Endothelial cell of umbilical vein (primary cell): Measurements from ENCODE around the gene SKP1. TPM values are rescaled to one million over a fixed set of nuclear protein-coding genes. Genes with fewer than 3 reads are reported as not detected.

ENCODE experiments used
- Bru-seq: library from RNA; stranded (reverse); fragments of 400-500 nt; gene quantifications from one replicate; lab custom pipeline; 2021; lab: Mats Ljungman, UMichigan
- BruChase-seq, 2 experiments: library from RNA; stranded (reverse); fragments of 400-500 nt; gene quantifications; one replicate each; lab custom pipeline; 2021; lab: Mats Ljungman, UMichigan
- BruUV-seq: library from RNA; stranded (reverse); fragments of 400-500 nt; replicated peaks from 2 replicates; lab custom pipeline; 2021; lab: Mats Ljungman, UMichigan
- CTCF ChIA-PET: fragments of 300-600, 350-600 bp; sonication (Branson Sonifier 250); formaldehyde crosslinking; loops from one replicate; lab custom pipeline; 2021; ENCODE audit warnings: antibody characterized with exemption, inconsistent platforms; lab: Charles Lee
- POLR2A ChIA-PET: fragments of 300-600, 350-600 bp; sonication (Branson Sonifier 250); formaldehyde crosslinking; loops from one replicate; lab custom pipeline; 2021; ENCODE audit warnings: antibody characterized with exemption, inconsistent platforms; lab: Charles Lee
- DNase-seq: peaks from one replicate; pipeline ENCODE4 v3.0.0-alpha.2; 2011; ENCODE audit warnings: low read depth, low spot score
- FAIRE-seq: peaks from 2 replicates; lab custom pipeline; 2011; peaks lifted over from hg19 to GRCh38; lab: Jason Lieb, UNC
- H2AFZ ChIP-seq: 2 replicates; pipeline ENCODE4 v1.6.0; 2012; ENCODE audit warnings: low read depth, low read length, control low read depth, inconsistent platforms
- H3K27ac ChIP-seq: 2 replicates; pipeline ENCODE4 v1.5.1; 2011; ENCODE audit warnings: low read depth, mild to moderate bottlenecking, control low read depth, low read length, moderate library complexity; ENCODE audit not compliant: insufficient read depth
- H3K27me3 ChIP-seq, 2 experiments: 2 replicates each; pipeline versions ENCODE4 v1.6.0 to v1.6.1; 2011; ENCODE audit warnings: low read length in 2 of 2, mixed read lengths in 1 of 2; ENCODE audit not compliant: control insufficient read depth in 2 of 2, insufficient read depth in 2 of 2
- H3K36me3 ChIP-seq, 2 experiments: 2 replicates in 1 of 2; 3 replicates in 1 of 2; pipeline ENCODE4 v1.5.1; 2011; ENCODE audit warnings: low read length in 2 of 2, mild to moderate bottlenecking in 1 of 2, moderate library complexity in 1 of 2; ENCODE audit not compliant: control insufficient read depth in 2 of 2, insufficient read depth in 2 of 2; ENCODE audit errors: extremely low read depth in 1 of 2
- H3K4me1 ChIP-seq: 3 replicates; pipeline ENCODE4 v1.5.1; 2011; ENCODE audit warnings: mild to moderate bottlenecking, low read length; ENCODE audit not compliant: control insufficient read depth, insufficient read depth; ENCODE audit errors: extremely low read depth
- H3K4me2 ChIP-seq: 2 replicates; pipeline ENCODE4 v1.6.1; 2011; ENCODE audit warnings: low read length, control low read depth, mixed read lengths; ENCODE audit not compliant: insufficient read depth
- H3K4me3 ChIP-seq, 3 experiments: fragments of 200-600 bp in 1 of 3; sonication (generic), shearing (Covaris generic) in 1 of 3; replicated peaks in 1 of 3; 2 replicates each; pipeline ENCODE4 v1.5.1; 2011 to 2016; ENCODE audit warnings: control low read depth in 3 of 3, low read length in 3 of 3, mild to moderate bottlenecking in 2 of 3, inconsistent platforms in 1 of 3, low read depth in 1 of 3, moderate library complexity in 1 of 3; ENCODE audit not compliant: insufficient read depth in 1 of 3
- H3K79me2 ChIP-seq: 2 replicates; pipeline ENCODE4 v1.6.0; 2012; ENCODE audit warnings: low read length, inconsistent platforms; ENCODE audit not compliant: control insufficient read depth, insufficient read depth
- H3K9ac ChIP-seq: replicated peaks from 2 replicates; pipeline ENCODE3; 2011; ENCODE audit warnings: low read length, control low read depth; ENCODE audit not compliant: insufficient read depth; ENCODE audit errors: extremely low read depth
- H3K9me1 ChIP-seq: replicated peaks from 3 replicates; pipeline ENCODE4 v1.6.0; 2011; ENCODE audit warnings: mild to moderate bottlenecking, low read length; ENCODE audit not compliant: control insufficient read depth, insufficient read depth; ENCODE audit errors: extremely low read depth
- H3K9me3 ChIP-seq: replicated peaks from 2 replicates; pipeline ENCODE4 v1.5.1; 2012; ENCODE audit warnings: low read length, inconsistent platforms; ENCODE audit not compliant: control insufficient read depth, insufficient read depth
- H4K20me1 ChIP-seq: replicated peaks from 2 replicates; pipeline ENCODE3; 2011; ENCODE audit warnings: mild to moderate bottlenecking, low read length; ENCODE audit not compliant: control insufficient read depth, insufficient read depth; ENCODE audit errors: extremely low read depth
- EZH2 ChIP-seq: IDR thresholded peaks from 2 replicates; pipeline ENCODE4 v1.6.1; 2012; ENCODE audit warnings: borderline replicate concordance, low read depth, mild to moderate bottlenecking, moderate library complexity, low read length, inconsistent platforms; ENCODE audit not compliant: severe bottlenecking
- FOS ChIP-seq: IDR thresholded peaks from 2 replicates; pipeline ENCODE4 v1.6.1; 2011; ENCODE audit warnings: mild to moderate bottlenecking, low read length, moderate library complexity, borderline replicate concordance; ENCODE audit not compliant: insufficient read depth
- JUN ChIP-seq: IDR thresholded peaks from 2 replicates; pipeline ENCODE4 v1.6.1; 2011; ENCODE audit warnings: borderline replicate concordance, low read depth; ENCODE audit not compliant: insufficient read length, insufficient read depth
- POLR2A ChIP-seq: IDR thresholded peaks from 2 replicates; pipeline ENCODE4 v1.6.1; 2012; ENCODE audit warnings: low read depth, mild to moderate bottlenecking, control low read depth, low read length
- POLR2AphosphoS5 ChIP-seq: IDR thresholded peaks from 2 replicates; pipeline ENCODE4 v1.6.1; 2012; ENCODE audit warnings: low read depth, mild to moderate bottlenecking, control low read depth, low read length, moderate library complexity; ENCODE audit not compliant: insufficient read depth
- dilution Hi-C: fragments of 300-500 bp; cut with MboI; formaldehyde crosslinking; loops from one replicate; pipeline ENCODE4 v1.15.0; 2019; ENCODE audit warnings: low sequenced_read_pairs; ENCODE audit not compliant: extremely low pct_ligation_motif_present
- intact Hi-C: fragments of 100-400 bp; cut with micrococcal nuclease; formaldehyde crosslinking; loops from one replicate; pipeline ENCODE4 v1.10.0; 2022
- long read RNA-seq: library from polyadenylated mRNA; stranded (forward); transcript quantifications from one replicate; pipeline ENCODE4 v2.0.0, GENCODE V29; 2021
- polyA minus RNA-seq, 3 experiments: library from RNA; depleted of rRNA, polyadenylated mRNA; stranded (reverse); fragments of >200 nt; gene quantifications; 1 replicate in 1 of 3; 2 replicates in 2 of 3; pipeline ENCODE4 v1.2.3, GENCODE V29; 2011
- polyA plus RNA-seq, 4 experiments: library from polyadenylated mRNA; depleted of rRNA in 3 of 4; stranded (reverse) in 3 of 4; unstranded in 1 of 4; fragments of >200 nt; gene quantifications; 2 replicates each; pipeline versions ENCODE4 v1.2.1 to v1.2.3, GENCODE V29; 2011 to 2012; ENCODE audit warnings: missing spikeins in 1 of 4
- total RNA-seq: library from RNA; stranded (reverse); gene quantifications from 2 replicates; pipeline ENCODE4 v1.2.3, GENCODE V29; 2021

The SKP1 gene
- 311 and 320 TPM in 2 replicates for total RNA-seq
- polyA plus RNA-seq = 136 and 214 TPM in 2 replicates
- polyA plus RNA-seq (2011; cell fraction: cytosol; rRNA removed) = 328 and 349 TPM in 2 replicates
- 166 and 214 TPM in 2 replicates for polyA plus RNA-seq (2011; cell fraction: nucleus; rRNA removed)
- polyA plus RNA-seq (2012) = 542 and 646 TPM in 2 replicates
- 140 and 142 TPM in 2 replicates for polyA minus RNA-seq
- 93.9 TPM for polyA minus RNA-seq (2011; cell fraction: cytosol; rRNA and poly(A)+ RNA removed)
- 72.8 and 81.6 TPM in 2 replicates for polyA minus RNA-seq (2011; cell fraction: nucleus; rRNA and poly(A)+ RNA removed)
- percentile 93 among the genes with signal in this experiment for Bru-seq, nascent RNA
- percentile 96 among the genes with signal in this experiment for BruChase-seq, experiment 1, labeled RNA remaining after a 6-hour chase
- percentile 92 among the genes with signal in this experiment for BruChase-seq, experiment 2, labeled RNA remaining after a 2-hour chase
- long read RNA-seq, full-length matches to known transcripts = 1,741 of 1,833 reads
- long read RNA-seq, partial matches to known transcripts = 11 of 1,833 reads
- long read RNA-seq, other reads (novel, unspliced or antisense) = 81 of 1,833 reads

- Histone ChIP-seq H3K4me2 (peak within 1 kb of the TSS; percentile 95), H3K79me2 (peaks cover 48% of the 10 kb centered on the region), H3K27ac (peak within 1 kb of the TSS; percentile 85), H3K4me3 (peak within 1 kb of the TSS; percentile 91 to 99 (median 98)), H3K9me1 (no peaks in the 10 kb centered on the region), H3K9me3 (no peaks in the 10 kb centered on the region), H3K4me1 (peaks cover 18% of the 10 kb centered on the region), H3K27me3 (no peaks in the 10 kb centered on the region), H3K9ac (peak within 1 kb of the TSS; percentile 93), H4K20me1 (peaks cover 13% of the 10 kb centered on the region), H2AFZ (peak within 1 kb of the TSS; percentile 79), H3K36me3 (peaks cover 2 to 9% of the 10 kb centered on the region in 2 experiments)
- BruUV-seq = no TSS peak
- POLR2A ChIA-PET = interaction anchor here (0.5 to 2.2 kb wide), 18 partner anchors 11 to 1163 kb away, joined by 3 to 15 read pairs (median 4); partner anchors contain the start of gene PPP2CA
- FAIRE-seq (peak; percentile 86), DNase-seq (peak; percentile 86)
- intact Hi-C loops = loop anchor here (1.0 to 5.0 kb wide), 5 partner anchors 50 to 562 kb away; partner anchors contain the start of genes CAMLG, PPP2CA and UBE2B
- TF ChIP-seq POLR2A (peak; percentile 99), EZH2 (no peak), POLR2AphosphoS5 (peak; percentile 100), JUN (no peak), FOS (no peak)
- CTCF ChIA-PET = interaction anchor here (1.1 to 2.8 kb wide), 4 partner anchors 34 to 410 kb away, joined by 3 to 9 read pairs (median 5); no protein-coding TSS in a partner anchor
- dilution Hi-C loops = no loop called here
Observed at GRCh38 chr5:134176511-134177368, at the start of gene SKP1. Gene SKP1 (minus strand): TSS chr5:134176950. CDS start chr5:134174022, 2,928 bp downstream.
